HG03103 (cell line): ENCODE data around the gene TMOD1.
"Not testable (repeated sequence)": the region's sequence is repeated elsewhere in the genome, so short reads cannot be mapped to it uniquely, and the experiment has no call there.

Source experiments
- ATAC-seq: cut with Tn5 transposase; IDR thresholded peaks from one replicate; pipeline ENCODE4 v1.9.1; 2021; ENCODE audit warnings: low read depth; ENCODE audit not compliant: unreplicated experiment

The TMOD1 gene

GRCh38 chr9:97497558-97498375 is 3.7 kb upstream of the TMOD1 start:
- ATAC-seq: not testable (repeated sequence)

- not testable (repeated sequence) for ATAC-seq
These were observed 2.6 kb upstream of the TMOD1 start for GRCh38 chr9:97498846-97499245.

- no peak for ATAC-seq
These were observed 1.2 kb upstream of the TMOD1 start for GRCh38 chr9:97500263-97500662.

- no peak for ATAC-seq
These were observed 695 bp upstream of the TMOD1 start for GRCh38 chr9:97500765-97501176.

- ATAC-seq: peak; percentile 17
These were observed 431 bp downstream of the TMOD1 start for GRCh38 chr9:97501972-97502221.

GRCh38 chr9:97502222-97502983 is 937 bp downstream of the TMOD1 start:
- ATAC-seq: peak; percentile 3

GRCh38 chr9:97502984-97503861 is 1.8 kb downstream of the TMOD1 start:
- no peak for ATAC-seq

GRCh38 chr9:97503862-97504210 is 2.4 kb downstream of the TMOD1 start:
- no peak for ATAC-seq

GRCh38 chr9:97504381-97505216 is 3.1 kb downstream of the TMOD1 start:
- ATAC-seq: no peak

- ATAC-seq: no peak
These were observed 4.4 kb downstream of the TMOD1 start for GRCh38 chr9:97505845-97506244.

GRCh38 chr9:97506306-97506705 is 4.8 kb downstream of the TMOD1 start:
- no peak for ATAC-seq

GRCh38 chr9:97506787-97507186 is 5.3 kb downstream of the TMOD1 start:
- ATAC-seq: no peak

- no peak for ATAC-seq
These were observed 6.0 kb downstream of the TMOD1 start for GRCh38 chr9:97507428-97507984.

GRCh38 chr9:97508852-97509251 is 7.4 kb downstream of the TMOD1 start:
- no peak for ATAC-seq

GRCh38 chr9:97510797-97511654 is 9.6 kb downstream of the TMOD1 start:
- ATAC-seq: peak; percentile 71

GRCh38 chr9:97511655-97512427 is 10.4 kb downstream of the TMOD1 start:
- ATAC-seq: no peak

GRCh38 chr9:97512966-97513560 is 11.6 kb downstream of the TMOD1 start:
- no peak for ATAC-seq

- ATAC-seq: no peak
These were observed 13.1 kb downstream of the TMOD1 start for GRCh38 chr9:97514531-97514930.
